T1000 (cell line): Measurements from ENCODE around the gene SP110.

Experiments used
- DNase-seq: peaks from one replicate; lab custom pipeline; 2025; ENCODE audit warnings: mixed read lengths; lab: John Stamatoyannopoulos, UW

SP110 gene

DNA sequence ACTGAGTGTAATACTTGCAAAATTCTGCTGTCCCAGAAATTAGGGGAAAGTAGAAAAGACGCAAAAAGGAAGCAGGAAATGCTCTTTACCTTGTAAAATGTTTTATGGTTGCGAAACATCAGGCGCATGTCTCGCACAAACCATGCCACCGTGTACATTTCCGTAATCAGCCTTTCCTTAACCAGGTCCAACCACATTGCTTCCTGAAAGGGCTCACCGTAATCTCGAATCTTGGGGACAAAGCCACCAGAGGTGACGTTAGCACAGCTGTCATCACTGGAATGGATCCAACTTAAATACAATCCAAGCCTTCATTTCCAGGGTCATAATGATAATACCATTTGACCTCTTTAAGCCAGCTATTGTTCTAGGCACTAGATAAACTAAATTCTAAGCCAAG is 49.3 kb downstream of the SP110 start:
- DNase-seq: no peak

- no peak for DNase-seq
Measured at GRCh38 chr2:230166557-230167170, 53.1 kb downstream of the SP110 start.

DNA sequence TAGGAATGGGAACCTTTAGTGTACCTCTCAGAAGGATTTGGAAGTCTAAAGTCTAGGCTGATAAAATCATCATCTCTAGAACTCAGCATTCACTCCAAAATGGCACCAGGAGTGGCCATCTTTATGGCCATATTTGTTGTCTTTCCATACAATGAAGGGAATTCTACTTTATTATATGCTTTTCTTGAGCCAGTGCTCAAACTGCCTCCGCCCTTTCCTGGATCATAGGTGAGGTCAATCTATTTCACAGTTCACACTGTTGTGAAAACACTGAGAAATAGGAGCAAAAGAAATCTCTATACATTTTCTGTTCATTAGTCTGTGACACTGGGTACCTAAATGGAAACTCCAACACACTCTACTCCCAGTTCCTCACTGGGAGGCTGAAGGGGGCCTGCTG is 55.6 kb downstream of the SP110 start:
- DNase-seq: no peak

- no peak for DNase-seq
Measured at GRCh38 chr2:230162981-230163380, 56.8 kb downstream of the SP110 start.

- peak; percentile 15 for DNase-seq
Measured at GRCh38 chr2:230161184-230161583, 58.6 kb downstream of the SP110 start.

DNA sequence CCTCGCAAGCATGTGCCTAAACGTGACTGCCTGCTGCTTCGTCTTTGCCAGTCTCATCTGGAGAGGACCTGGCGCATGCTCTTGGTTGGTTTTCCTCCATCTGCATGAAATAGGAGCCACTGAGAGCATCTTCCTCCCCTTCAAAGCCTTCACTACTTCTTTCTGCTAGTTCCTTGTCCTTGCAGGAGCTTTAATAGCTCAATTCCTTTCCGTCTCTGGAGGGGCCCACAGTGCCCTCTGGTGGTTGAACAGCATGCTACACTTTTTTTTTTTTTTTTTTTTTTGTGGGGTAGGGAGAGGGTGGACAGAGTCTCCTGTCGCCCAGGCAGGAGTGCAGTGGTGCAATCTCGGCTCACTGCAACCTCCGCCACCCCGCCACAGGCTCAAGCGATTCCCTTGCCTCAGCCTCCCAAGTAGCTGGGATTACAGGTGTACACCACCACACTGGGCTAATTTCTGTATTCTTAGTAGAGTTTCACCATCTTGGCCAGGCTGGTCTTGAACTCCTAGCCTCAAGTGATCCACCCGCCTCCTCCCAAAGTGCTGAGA is 59.6 kb downstream of the SP110 start:
- no peak for DNase-seq

DNA sequence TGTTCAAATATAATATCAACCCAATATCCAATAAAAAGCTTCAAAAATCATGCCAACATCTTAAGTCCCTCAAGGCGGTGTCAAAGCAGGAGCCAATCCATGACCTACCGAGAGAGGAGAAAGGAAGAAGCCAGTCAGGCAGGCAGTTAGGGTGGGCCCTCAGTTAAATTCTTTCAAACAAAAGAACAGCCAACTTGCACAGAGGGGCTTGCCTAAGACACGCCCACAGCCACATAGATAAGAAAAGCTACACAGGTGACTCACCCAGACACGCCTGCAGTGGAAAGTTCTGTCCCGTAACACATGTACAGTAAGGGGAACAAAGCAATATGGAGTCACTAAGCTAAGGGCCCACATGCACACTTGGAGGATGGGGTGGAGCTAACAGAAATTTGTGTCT is 61.3 kb downstream of the SP110 start:
- DNase-seq: no peak

DNA sequence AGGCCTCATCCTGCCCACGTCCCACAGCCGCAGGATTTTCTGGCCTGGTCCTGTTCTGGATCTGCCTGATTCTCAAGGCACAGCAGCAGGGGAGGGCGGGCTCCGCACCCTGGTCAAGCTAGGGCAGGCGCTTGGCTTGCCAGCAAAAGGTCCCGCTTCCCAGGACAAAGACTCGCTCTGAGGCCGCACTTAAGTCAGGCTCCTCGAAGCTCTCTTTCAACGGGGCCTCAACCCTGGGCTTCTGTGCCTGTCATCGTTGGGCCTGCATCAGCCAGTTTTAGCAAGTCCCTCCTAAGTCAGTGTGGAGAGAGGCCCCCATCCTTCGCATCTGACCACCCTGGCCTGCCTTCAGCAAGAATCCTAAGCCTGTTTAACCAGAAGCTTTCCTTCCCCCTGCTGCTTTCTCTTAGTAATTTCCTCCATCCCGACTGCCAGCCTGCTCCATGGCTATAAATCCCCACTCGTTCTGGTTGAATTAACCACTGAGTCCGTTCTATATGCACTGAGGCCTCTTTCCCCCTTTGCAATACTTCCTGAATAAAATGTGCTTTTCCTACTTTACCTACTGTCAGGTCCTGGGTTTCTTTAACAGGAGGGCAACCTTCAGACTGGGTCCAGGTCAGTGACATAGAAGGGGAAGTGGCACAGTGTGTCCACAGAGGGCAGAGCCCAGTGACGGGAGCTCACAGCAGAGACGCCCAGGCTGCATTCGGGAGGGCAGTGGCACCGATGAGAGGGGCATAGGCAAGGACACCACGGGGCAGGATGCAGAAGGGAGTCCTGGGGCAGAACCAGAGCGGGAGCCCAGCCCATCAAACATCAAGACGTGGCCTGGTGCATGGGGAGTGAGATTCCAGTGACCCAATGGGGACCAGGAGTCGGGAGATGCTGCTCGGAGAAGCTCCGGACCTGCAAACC is 62.7 kb downstream of the SP110 start:
- no peak for DNase-seq

- DNase-seq: no peak
Measured at GRCh38 chr2:230155359-230155758, 64.4 kb downstream of the SP110 start.

GRCh38 chr2:230153390-230153976 is 66.3 kb downstream of the SP110 start:
- no peak for DNase-seq

DNA sequence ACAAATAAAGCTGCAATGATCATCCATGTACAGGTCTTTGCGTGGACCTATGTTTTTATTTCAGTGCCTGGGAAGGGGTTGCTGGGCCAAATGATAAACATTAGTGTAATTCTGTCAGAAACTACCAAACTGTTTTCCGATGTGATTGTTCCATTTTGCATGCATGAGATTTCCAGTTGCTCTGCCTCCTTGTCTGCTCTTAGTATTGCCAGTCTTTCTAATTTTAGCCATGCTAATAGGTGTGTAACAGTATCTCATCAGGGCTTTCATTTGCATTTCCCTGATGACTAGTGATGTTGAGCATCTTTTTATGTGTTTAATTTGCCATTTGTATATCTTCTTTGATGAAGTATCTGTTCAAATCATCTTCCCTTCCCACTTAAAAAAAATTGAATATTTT is 67.5 kb downstream of the SP110 start:
- no peak for DNase-seq

- DNase-seq: no peak
Measured at GRCh38 chr2:230144355-230144754, 75.4 kb downstream of the SP110 start.

DNA sequence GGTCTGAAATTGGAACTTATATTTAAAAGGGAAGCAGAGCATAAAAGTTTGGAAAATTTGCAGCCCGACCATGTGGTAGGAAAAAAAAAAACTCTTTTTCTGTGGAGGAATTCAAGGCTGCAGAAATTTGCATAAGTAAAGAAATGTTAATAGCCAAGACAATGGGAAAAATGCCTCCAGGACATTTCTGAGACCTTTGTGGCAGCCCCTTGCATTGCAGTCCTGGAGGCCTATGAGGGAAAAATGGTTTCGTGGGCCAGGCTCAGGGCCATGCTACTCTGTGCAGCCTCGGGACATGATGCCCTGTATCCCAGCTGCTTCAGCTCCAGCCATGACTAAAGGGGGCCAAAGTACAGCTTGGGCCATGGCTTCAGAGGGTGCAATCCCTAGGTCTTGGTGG is 79.1 kb downstream of the SP110 start:
- DNase-seq: no peak

DNA sequence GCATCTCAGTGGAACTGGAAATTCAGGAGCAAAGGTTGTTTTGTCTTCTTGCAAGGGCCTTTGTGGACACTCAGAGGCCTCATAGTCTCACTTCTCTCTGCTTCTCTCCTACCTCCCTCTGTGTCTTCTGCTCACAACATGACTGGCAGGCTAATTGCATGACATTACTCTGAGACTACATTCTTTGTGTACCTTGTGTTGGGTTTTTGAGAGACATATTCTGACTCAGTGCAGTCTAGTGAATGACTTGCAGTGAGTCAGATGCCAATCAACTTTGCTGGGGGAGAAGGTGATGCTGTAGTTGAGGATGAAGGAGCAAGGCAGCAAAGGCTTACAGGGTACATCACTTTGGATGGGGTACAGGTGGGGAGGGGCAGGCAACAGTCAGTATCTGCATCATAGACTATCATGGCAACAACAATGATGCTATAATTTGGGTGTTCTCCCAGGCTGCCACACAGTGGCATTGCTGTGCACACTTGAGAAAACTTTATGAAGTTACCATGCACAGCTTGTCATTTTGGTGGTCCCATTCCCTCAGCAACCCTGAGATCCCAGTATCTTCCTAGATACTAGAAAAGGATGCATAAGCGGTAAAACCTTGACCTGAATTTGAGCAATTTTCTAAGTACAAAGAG is 81.8 kb downstream of the SP110 start:
- DNase-seq: no peak

GRCh38 chr2:230135130-230135525 is 84.7 kb downstream of the SP110 start:
- DNase-seq: no peak

GRCh38 chr2:230134496-230135129 is 85.2 kb downstream of the SP110 start:
- no peak for DNase-seq

- no peak for DNase-seq
Measured at GRCh38 chr2:230131366-230131765, 88.4 kb downstream of the SP110 start.

GRCh38 chr2:230130668-230131364 is 89.0 kb downstream of the SP110 start:
- DNase-seq: no peak

DNA sequence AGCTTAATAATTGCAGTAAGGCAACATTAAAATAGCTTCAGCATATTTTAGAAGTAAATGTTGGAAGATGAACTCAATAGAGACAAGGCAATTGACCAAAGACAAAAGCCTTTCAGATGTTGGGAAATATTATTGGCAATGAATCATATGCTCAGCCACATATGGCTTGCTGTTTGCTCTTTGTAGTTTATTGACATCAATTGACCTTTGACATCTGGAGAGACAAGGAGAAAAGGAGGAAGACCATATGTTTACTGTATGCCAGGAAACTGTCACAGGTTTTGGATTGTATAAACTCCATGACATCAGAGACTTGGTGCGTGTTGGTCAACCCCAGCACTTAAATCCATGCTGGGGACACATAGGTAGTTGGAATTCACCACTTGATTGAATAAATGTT is 90.4 kb downstream of the SP110 start:
- DNase-seq: no peak

DNA sequence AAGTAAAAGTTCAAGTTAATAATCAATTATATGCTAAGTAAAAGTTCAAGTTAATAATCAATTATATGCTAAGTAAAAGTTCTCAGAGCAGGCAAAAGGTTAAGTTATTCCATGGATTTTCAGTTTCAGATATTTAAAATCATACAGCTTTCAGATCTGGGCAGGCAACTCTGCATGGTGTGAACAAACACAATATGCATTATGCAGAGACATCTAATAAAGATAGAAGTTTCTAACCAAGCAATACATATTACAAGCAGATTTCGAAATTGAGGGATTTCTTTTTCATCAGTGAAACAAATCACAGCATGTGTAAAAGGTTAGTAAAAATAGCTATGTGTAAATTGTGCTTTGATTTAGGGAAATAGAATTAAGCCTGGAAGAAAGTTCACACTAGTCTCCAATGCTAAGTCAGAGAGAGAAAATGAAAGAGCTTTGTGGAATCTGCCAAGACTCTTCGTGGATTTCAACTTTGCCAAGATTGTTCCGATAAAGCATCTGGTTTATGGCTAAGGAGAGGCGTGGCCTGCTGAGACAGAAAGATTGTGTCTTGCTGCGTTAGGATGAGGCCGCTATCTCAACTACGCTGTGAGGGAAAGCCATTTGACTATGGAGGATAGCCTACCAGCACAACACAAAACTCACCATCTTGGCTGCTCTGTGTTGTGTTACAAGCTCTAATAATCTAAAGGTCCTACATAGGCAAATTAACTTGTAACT is 91.0 kb downstream of the SP110 start:
- no peak for DNase-seq

- no peak for DNase-seq
Measured at GRCh38 chr2:230127195-230127594, 92.6 kb downstream of the SP110 start.
